ENCODE measurements around the gene GCNT4. TPM values are rescaled to one million over a fixed set of nuclear protein-coding genes. Genes with fewer than 3 reads are reported as not detected.

The GCNT4 gene
- total RNA-seq, 1 experiment from 2014 or later = 0.63 TPM

GRCh38 chr5:75072061-75072460 is 19.7 kb upstream of the GCNT4 start:
- Histone ChIP-seq H3K23ac (ENCODE audit: insufficient read length, low read depth, low read length) (no peak overlapping the region), H2BK12ac (ENCODE audit: insufficient read length, low read depth, low read length) (no peak overlapping the region), H3T11ph (ENCODE audit: low read length) (no peak overlapping the region), H3K23me2 (ENCODE audit: insufficient read length, low read depth, low read length, poor library complexity, severe bottlenecking) (no peaks in the 10 kb centered on the region), H3K27ac (ENCODE audit: insufficient read length, low read depth, low read length) (no peak overlapping the region), H3K27me3 (ENCODE audit: insufficient read depth, low read length) (no peaks in the 10 kb centered on the region), H3K9me3 (ENCODE audit: control insufficient read depth, low read depth, low read length) (no peaks in the 10 kb centered on the region), H4K20me1 (ENCODE audit: control insufficient read depth, insufficient read depth, insufficient read length) (no peaks in the 10 kb centered on the region), H2AFZ (ENCODE audit: low read length) (no peak overlapping the region), H4K91ac (ENCODE audit: insufficient read length, low read depth, low read length) (no peak overlapping the region), H3K4me2 (ENCODE audit: insufficient read depth, insufficient read length, low read length) (no peak overlapping the region), H2BK120ac (ENCODE audit: low read depth, low read length, poor library complexity, severe bottlenecking) (no peak overlapping the region), H2BK20ac (ENCODE audit: low read depth, low read length, poor library complexity, severe bottlenecking) (no peak overlapping the region), H3K79me1 (ENCODE audit: insufficient read depth, low read depth, low read length, poor library complexity, severe bottlenecking) (no peaks in the 10 kb centered on the region), H4K5ac (ENCODE audit: insufficient read length, low read depth, low read length) (no peak overlapping the region), H3K9ac (ENCODE audit: extremely low read depth, insufficient read length, low read length) (no peak overlapping the region), H2AK5ac (ENCODE audit: insufficient read length, low read length) (no peak overlapping the region), H3K4me1 (ENCODE audit: insufficient read depth, low read length) (no peaks in the 10 kb centered on the region), H3K79me2 (ENCODE audit: insufficient read depth, low read length) (no peaks in the 10 kb centered on the region), H3K14ac (ENCODE audit: insufficient read depth, low read length) (no peak overlapping the region), H4K8ac (replicated peaks; ENCODE audit: insufficient read length, low read depth, low read length) (no peak overlapping the region), H2BK15ac (ENCODE audit: low read depth, low read length) (no peak overlapping the region), H3K18ac (ENCODE audit: insufficient read length, low read depth, low read length) (no peak overlapping the region), H3K56ac (ENCODE audit: insufficient read length, low read depth, low read length) (no peak overlapping the region), H3K4ac (ENCODE audit: low read depth, low read length) (no peak overlapping the region), H2BK5ac (ENCODE audit: insufficient read length, low read length) (no peak overlapping the region)
- no peak for DNase-seq
- Mint-ChIP-seq H3K9me3 (no peaks in the 10 kb centered on the region), H3K4me3 (no peak overlapping the region), H3K36me3 (ENCODE audit: insufficient read depth in 1 of 3, low read depth in 3 of 3) (no peaks in the 10 kb centered on the region), H3K4me1 (no peaks in the 10 kb centered on the region), H3K27ac (no peak overlapping the region), H3K27me3 (ENCODE audit: low read depth) (no peaks in the 10 kb centered on the region)
- TF ChIP-seq CTCF (conservative IDR thresholded peaks at IDR 0.05) = no peak
